Ishikawa (cell line): ENCODE results near the gene JUNB.
A peak's percentile ranks its signal among the peaks of the same experiment; 100 is the strongest.

Experiments used
- CEBPB ChIP-seq: IDR thresholded peaks from 2 replicates; pipeline ENCODE4 v1.6.1; 2012
- CREB1 ChIP-seq: IDR thresholded peaks from 2 replicates; pipeline ENCODE4 v1.6.1; 2012; ENCODE audit warnings: low read depth
- EGR1 ChIP-seq: IDR thresholded peaks from 2 replicates; pipeline ENCODE4 v1.6.1; 2012
- EP300 ChIP-seq: IDR thresholded peaks from 2 replicates; pipeline ENCODE4 v1.6.1; 2012; ENCODE audit warnings: borderline replicate concordance
- FOXM1 ChIP-seq: IDR thresholded peaks from 2 replicates; pipeline ENCODE4 v1.6.1; 2012; ENCODE audit warnings: low read depth, borderline replicate concordance
- MAX ChIP-seq: IDR thresholded peaks from 2 replicates; pipeline ENCODE4 v1.6.1; 2012
- RAD21 ChIP-seq: IDR thresholded peaks from 2 replicates; pipeline ENCODE4 v1.6.1; 2012; ENCODE audit warnings: low read depth
- REST ChIP-seq: IDR thresholded peaks from 2 replicates; pipeline ENCODE4 v1.6.1; 2012; ENCODE audit warnings: low read depth, mild to moderate bottlenecking
- TAF1 ChIP-seq: IDR thresholded peaks from 2 replicates; pipeline ENCODE4 v1.6.1; 2012; ENCODE audit warnings: low read depth, mild to moderate bottlenecking
- YY1 ChIP-seq: IDR thresholded peaks from 2 replicates; pipeline ENCODE4 v1.6.1; 2012; ENCODE audit warnings: low read depth
- TF ChIP-seq, protein P1 (sequence below): IDR thresholded peaks from 2 replicates; pipeline ENCODE4 v1.6.1; 2012

GRCh38 chr19:12833738-12834565, 42.7 kb downstream of the JUNB start:
- TF ChIP-seq CEBPB (no peak), RAD21 (no peak), FOXM1 (no peak), YY1 (peak; percentile 54; the same call in 1 of the 2 replicates), CREB1 (no peak), EP300 (no peak), MAX (no peak), REST (no peak), TAF1 (no peak), EGR1 (no peak)
- TF ChIP-seq, protein P1, sequence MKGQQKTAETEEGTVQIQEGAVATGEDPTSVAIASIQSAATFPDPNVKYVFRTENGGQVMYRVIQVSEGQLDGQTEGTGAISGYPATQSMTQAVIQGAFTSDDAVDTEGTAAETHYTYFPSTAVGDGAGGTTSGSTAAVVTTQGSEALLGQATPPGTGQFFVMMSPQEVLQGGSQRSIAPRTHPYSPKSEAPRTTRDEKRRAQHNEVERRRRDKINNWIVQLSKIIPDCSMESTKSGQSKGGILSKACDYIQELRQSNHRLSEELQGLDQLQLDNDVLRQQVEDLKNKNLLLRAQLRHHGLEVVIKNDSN = no peak
